Measurements from ENCODE around the gene MAPK7. TPM values are rescaled to one million over a fixed set of nuclear protein-coding genes. Genes with fewer than 3 reads are reported as not detected.
A peak's percentile ranks its signal among the peaks of the same experiment; 100 is the strongest.

The MAPK7 gene
- total and polyA plus RNA-seq, 2 of the 8 experiments (the other 6 are each of a cell fraction or from before 2014, with no cell fraction given) = 15.2 to 28.1 TPM

DNA sequence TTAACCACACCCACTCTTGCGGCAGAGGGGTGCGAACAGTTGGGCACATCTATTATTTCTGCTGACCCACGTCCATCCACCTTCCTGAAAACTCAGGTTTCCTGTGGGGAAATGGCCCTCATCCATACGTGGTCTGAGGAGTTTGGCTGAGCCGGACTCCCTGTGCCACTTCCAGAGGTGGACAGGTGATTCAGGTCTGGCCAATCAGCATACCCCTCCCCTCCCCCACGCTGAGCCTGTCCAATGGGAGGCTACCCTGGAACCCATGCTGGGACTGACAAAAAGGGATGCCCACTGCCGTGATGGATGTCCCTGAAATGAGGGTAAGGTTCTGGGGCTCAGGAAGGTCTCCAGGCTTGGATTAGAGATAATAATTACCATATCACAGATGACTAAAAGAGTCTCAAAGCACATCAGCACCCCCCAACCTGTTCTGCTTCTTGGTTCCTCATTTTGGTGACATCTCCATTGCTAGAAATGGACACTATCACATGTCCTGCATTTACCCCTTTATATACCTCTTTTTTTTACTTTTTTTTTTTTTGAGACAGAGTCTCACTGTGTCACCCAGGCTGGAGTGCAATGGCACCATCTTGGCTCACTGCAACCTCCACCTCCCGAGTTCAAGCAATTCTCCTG, 5.3 kb upstream of the MAPK7 start:
- no peak overlapping the region for H3K4me3 ChIP-seq (ENCODE audit: extremely low read depth in 1 of 4, insufficient read depth in 2 of 4, low read depth in 3 of 4, low read length in 4 of 4)
- H2BK15ac ChIP-seq (ENCODE audit: low read length) = no peak overlapping the region
- ChIA-PET POLR2A (ENCODE audit: partially characterized antibody) (interaction anchor here (0.6 to 1.5 kb wide), 3 partner anchors 10 to 30 kb away, joined by 3 to 4 read pairs (median 3); partner anchors contain the start of gene B9D1), CTCF (ENCODE audit: partially characterized antibody) (interaction anchor here (0.7 to 2.0 kb wide), 3 partner anchors 10 to 83 kb away, joined by 3 to 5 read pairs (median 5); no protein-coding TSS in a partner anchor)
- H4K8ac ChIP-seq (ENCODE audit: extremely low read depth, insufficient read depth, low read length) = no peak overlapping the region; the same call in 1 of the 2 replicates
- 0 out of 2 replicates have a peak overlapping the region, but pooled peaks have one; percentile 36 for H2BK20ac ChIP-seq (ENCODE audit: low read length)
- H3K27me3 ChIP-seq (replicated peaks in 1 of 4; ENCODE audit: control insufficient read depth in 3 of 4, extremely low read depth in 1 of 4, insufficient read depth in 3 of 4, low read length in 3 of 4) = no peaks in the 10 kb centered on the region
- H3K4me1 ChIP-seq (replicated peaks in 1 of 4; ENCODE audit: control insufficient read depth in 3 of 4, insufficient read depth in 4 of 4, low read length in 3 of 4) = peaks cover 0 to 3% (median 2%) of the 10 kb centered on the region in 4 experiments; a peak in 5 of 7 replicates
- no peak overlapping the region for H3K4ac ChIP-seq (replicated peaks; ENCODE audit: insufficient read length, low read depth, low read length)
- H3K79me2 ChIP-seq (ENCODE audit: control insufficient read depth in 1 of 2, insufficient read depth in 2 of 2, low read length in 2 of 2) = peaks cover 0 to 4% of the 10 kb centered on the region in 2 experiments; a peak in 1 of 4 replicates
- H3K79me1 ChIP-seq (ENCODE audit: low read depth, low read length) = no peaks in the 10 kb centered on the region; the same call in 1 of the 2 replicates
- H3K14ac ChIP-seq (ENCODE audit: insufficient read length) = no peak overlapping the region
- H3K18ac ChIP-seq (ENCODE audit: extremely low read depth, low read length) = no peak overlapping the region
- FAIRE-seq (no peak), DNase-seq (ENCODE audit: low read depth in 1 of 2, low spot score in 2 of 2) (no peak)
- H3K23me2 ChIP-seq (ENCODE audit: low read depth, low read length) = no peaks in the 10 kb centered on the region
- H2BK120ac ChIP-seq (replicated peaks; ENCODE audit: low read depth, low read length) = no peak overlapping the region
- H4K20me1 ChIP-seq (replicated peaks in 1 of 2; ENCODE audit: control insufficient read depth in 1 of 2, insufficient read depth in 2 of 2, low read length in 2 of 2) = no peaks in the 10 kb centered on the region
- WGBS, 2 experiments (ENCODE audit: extremely low coverage in 1 of 2, insufficient coverage in 1 of 2, insufficient read length in 1 of 2, insufficient replicate concordance in 2 of 2, low coverage in 1 of 2, low lambda C conversion rate in 2 of 2, missing lambda C conversion rate in 1 of 2) = 93% methylated on average over 8 of the region's 8 CpGs; no CpG with 5 or more reads in 1 of the 2 experiments
- TF ChIP-seq EZH2 (IDR thresholded peaks at IDR 0.05; ENCODE audit: low read depth, low read length, severe bottlenecking) = no peak
- no peak for TF ChIP-seq CTBP2 (IDR thresholded peaks at IDR 0.05; ENCODE audit: borderline replicate concordance, insufficient read depth, insufficient read length, low read length)
- TF ChIP-seq POLR2AphosphoS5 (IDR thresholded peaks at IDR 0.05; ENCODE audit: low read depth, low read length) = no peak
- TF ChIP-seq POU5F1 (IDR thresholded peaks at IDR 0.05; ENCODE audit: low read depth, low read length) = no peak
- TF ChIP-seq GABPA (IDR thresholded peaks at IDR 0.05; ENCODE audit: borderline replicate concordance, insufficient read depth, low read length) = no peak
- no peak for TF ChIP-seq MAFK (IDR thresholded peaks at IDR 0.05; ENCODE audit: low read depth, low read length)
- no peak overlapping the region for H2AFZ ChIP-seq (ENCODE audit: low read length)
- H3K56ac ChIP-seq (replicated peaks; ENCODE audit: insufficient read length, low read depth, low read length) = no peak overlapping the region
- H3K4me2 ChIP-seq (ENCODE audit: insufficient read depth in 1 of 2, low read depth in 2 of 2, low read length in 2 of 2) = no peak overlapping the region
- no peak overlapping the region for H4K91ac ChIP-seq (replicated peaks; ENCODE audit: insufficient read length, low read length)
- peak overlapping the region; percentile 7; the same call in 1 of the 2 replicates for H2BK12ac ChIP-seq (ENCODE audit: low read depth, low read length)
- H2AK5ac ChIP-seq (ENCODE audit: low read depth, low read length) = no peak overlapping the region
- H3K27ac ChIP-seq (ENCODE audit: low read depth, low read length) = no peak overlapping the region
- no peak overlapping the region for H3K23ac ChIP-seq (ENCODE audit: insufficient read length)
- no peaks in the 10 kb centered on the region for H3K9me3 ChIP-seq (ENCODE audit: insufficient read depth in 2 of 2, low read depth in 1 of 2, low read length in 1 of 2)
- H2BK5ac ChIP-seq (ENCODE audit: low read depth, low read length) = 0 out of 2 replicates have a peak overlapping the region, but pooled peaks have one; percentile 12
- H3K36me3 ChIP-seq (ENCODE audit: control insufficient read depth in 2 of 4, insufficient read depth in 4 of 4, low read length in 3 of 4) = no peaks in the 10 kb centered on the region
- H3K9ac ChIP-seq (replicated peaks in 1 of 4; ENCODE audit: extremely low read depth in 1 of 4, low read depth in 3 of 4, low read length in 3 of 4) = no peak overlapping the region
- no peak overlapping the region for H4K5ac ChIP-seq (ENCODE audit: insufficient read length, low read depth, low read length)

Measured in H1 (cell line).